CD8-positive, alpha-beta memory T cell (primary cell): ENCODE measurements around the gene AP1B1. TPM values are rescaled to one million over a fixed set of nuclear protein-coding genes. Genes with fewer than 3 reads are reported as not detected.

Experiments used
- CTCF ChIA-PET: fragments of 350-600 bp; sonication (Branson Sonifier 250); formaldehyde crosslinking; loops from one replicate; lab custom pipeline; 2021; ENCODE audit warnings: antibody characterized with exemption; lab: Charles Lee
- POLR2A ChIA-PET: fragments of 350-600 bp; sonication (Branson Sonifier 250); formaldehyde crosslinking; loops from one replicate; lab custom pipeline; 2021; ENCODE audit warnings: antibody characterized with exemption; lab: Charles Lee
- DNase-seq, 5 donors: peaks; one replicate each; pipeline versions ENCODE4 v3.0.0 to v3.0.0-alpha.2; 2020 to 2022; ENCODE audit warnings: mixed read lengths in 1 of 5
- H3K27ac ChIP-seq: one replicate; pipeline ENCODE4 v1.7.0; 2013; ENCODE audit warnings: low read depth, mild to moderate bottlenecking, low read length, moderate library complexity
- H3K27me3 ChIP-seq: 2 replicates; pipeline ENCODE4 v1.7.0; 2013; ENCODE audit warnings: low read length, mild to moderate bottlenecking; ENCODE audit not compliant: insufficient read depth, poor library complexity, severe bottlenecking
- H3K36me3 ChIP-seq: 2 replicates; pipeline ENCODE4 v1.7.0; 2013; ENCODE audit warnings: mild to moderate bottlenecking, low read length, moderate library complexity; ENCODE audit not compliant: insufficient read depth
- H3K4me1 ChIP-seq: 2 replicates; pipeline ENCODE4 v1.7.0; 2013; ENCODE audit warnings: mild to moderate bottlenecking, low read length, moderate library complexity; ENCODE audit not compliant: insufficient read depth
- H3K4me3 ChIP-seq: 2 replicates; pipeline ENCODE4 v1.7.0; 2013; ENCODE audit warnings: mild to moderate bottlenecking, low read length
- H3K9me3 ChIP-seq: 2 replicates; pipeline ENCODE4 v1.7.0; 2013; ENCODE audit warnings: mild to moderate bottlenecking, low read length
- H3K27ac Mint-ChIP-seq, 8 donors: one replicate each; pipeline ENCODE4 v1.8.0; 2020 to 2021; ENCODE audit warnings: mixed read lengths in 8 of 8, mild to moderate bottlenecking in 6 of 8, inconsistent platforms in 3 of 8, moderate library complexity in 3 of 8
- H3K27me3 Mint-ChIP-seq, 2 donors: one replicate each; pipeline ENCODE4 v1.8.0; 2020 to 2021; ENCODE audit warnings: mixed read lengths in 2 of 2, mild to moderate bottlenecking in 1 of 2, moderate library complexity in 1 of 2
- H3K36me3 Mint-ChIP-seq, 3 donors: one replicate each; pipeline ENCODE4 v1.8.0; 2020 to 2021; ENCODE audit warnings: mixed read lengths in 3 of 3, inconsistent platforms in 1 of 3, mild to moderate bottlenecking in 1 of 3
- H3K4me1 Mint-ChIP-seq, 3 donors: one replicate each; pipeline ENCODE4 v1.8.0; 2020 to 2021; ENCODE audit warnings: mixed read lengths in 3 of 3, inconsistent platforms in 1 of 3, mild to moderate bottlenecking in 1 of 3
- H3K4me3 Mint-ChIP-seq, 7 donors: one replicate each; pipeline ENCODE4 v1.8.0; 2020 to 2021; ENCODE audit warnings: mixed read lengths in 7 of 7, mild to moderate bottlenecking in 6 of 7, moderate library complexity in 4 of 7, inconsistent platforms in 2 of 7
- H3K9me3 Mint-ChIP-seq, 5 donors: one replicate each; pipeline ENCODE4 v1.8.0; 2020 to 2022; ENCODE audit warnings: mixed read lengths in 5 of 5, mild to moderate bottlenecking in 3 of 5, moderate library complexity in 2 of 5, inconsistent platforms in 1 of 5
- polyA plus RNA-seq: library from polyadenylated mRNA; unstranded; fragments of 300-500 nt; fragmentation: Illumina TruSeq; gene quantifications from one replicate; pipeline ENCODE4 v1.2.3, GENCODE V29; 2021
- total RNA-seq, 2 experiments: library from RNA; stranded (reverse); gene quantifications; one replicate each; pipeline ENCODE4 v1.2.3, GENCODE V29; 2021

The AP1B1 gene
- total and polyA plus RNA-seq, 3 experiments from 2014 or later: 22.9 to 75.1 (median 75.0) TPM

- Mint-ChIP-seq H3K27ac (peak overlapping the region in 1 of 8 donors; percentile 29), H3K4me1 (peaks cover 20 to 53% (median 22%) of the 10 kb centered on the region in 3 donors), H3K27me3 (peaks cover 24 to 44% of the 10 kb centered on the region in 2 donors), H3K36me3 (no peaks in the 10 kb centered on the region), H3K4me3 (peak overlapping the region in 1 of 7 donors; percentile 36), H3K9me3 (no peaks in the 10 kb centered on the region)
- Histone ChIP-seq H3K4me3 (no peak overlapping the region), H3K36me3 (no peaks in the 10 kb centered on the region), H3K27me3 (peaks cover 18% of the 10 kb centered on the region), H3K27ac (no peak overlapping the region), H3K4me1 (peaks cover 14% of the 10 kb centered on the region), H3K9me3 (no peaks in the 10 kb centered on the region)
- ChIA-PET CTCF (interaction anchor here (1.2 kb wide), 1 partner anchor 9 kb away, joined by 3 read pairs; no protein-coding TSS in a partner anchor), POLR2A (no interaction called here)
- DNase-seq: no peak
Measured at GRCh38 chr22:29312218-29313125, 75.9 kb downstream of the AP1B1 start.

- H3K4me1 Mint-ChIP-seq: peaks cover 21 to 55% (median 23%) of the 10 kb centered on the region in 3 donors
Measured at GRCh38 chr22:29311464-29312217, 76.7 kb downstream of the AP1B1 start.

DNA sequence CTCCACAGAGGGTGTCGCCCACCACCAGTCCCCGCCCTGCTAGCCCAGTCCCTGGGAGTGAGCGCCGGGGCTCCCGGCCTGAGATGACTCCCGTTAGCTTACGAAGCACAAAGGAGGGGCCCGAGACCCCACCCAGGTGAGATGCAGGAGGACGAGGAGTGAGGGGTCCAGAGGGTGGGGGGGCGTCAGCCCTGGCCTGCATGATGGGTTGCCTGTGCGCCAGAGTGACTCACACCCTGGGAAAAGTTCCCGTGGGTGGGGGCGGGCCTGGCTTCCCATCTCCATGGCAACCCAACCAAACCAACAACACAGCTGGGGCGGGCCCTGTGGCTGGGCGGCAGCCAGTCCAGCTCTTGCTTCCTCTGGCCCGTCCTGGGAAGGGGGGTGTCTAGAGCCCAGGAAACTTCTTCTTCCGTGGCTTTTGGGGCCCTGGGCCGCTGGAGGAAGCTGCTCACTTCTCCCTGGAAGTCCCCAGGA lies 77.5 kb downstream of the AP1B1 start:
- Histone ChIP-seq H3K4me3 (no peak overlapping the region), H3K36me3 (no peaks in the 10 kb centered on the region), H3K27me3 (peaks cover 20% of the 10 kb centered on the region), H3K4me1 (peaks cover 14% of the 10 kb centered on the region), H3K9me3 (no peaks in the 10 kb centered on the region), H3K27ac (no peak overlapping the region)
- H3K36me3 Mint-ChIP-seq: no peaks in the 10 kb centered on the region
- CTCF ChIA-PET: no interaction called here
- peak in 4 of 5 donors; percentile 15 to 67 (median 34) for DNase-seq
- no peak overlapping the region for H3K4me3 Mint-ChIP-seq
- peak overlapping the region in 1 of 8 donors; percentile 83 for H3K27ac Mint-ChIP-seq
- POLR2A ChIA-PET: no interaction called here
- peaks cover 22 to 43% of the 10 kb centered on the region in 2 donors for H3K27me3 Mint-ChIP-seq
- no peaks in the 10 kb centered on the region for H3K9me3 Mint-ChIP-seq
- H3K4me1 Mint-ChIP-seq: peaks cover 22 to 56% (median 23%) of the 10 kb centered on the region in 3 donors

More at GRCh38 chr22:29311464-29312217, 76.7 kb downstream of the AP1B1 start:
- no peaks in the 10 kb centered on the region for H3K9me3 ChIP-seq
- Mint-ChIP-seq H3K27ac (no peak overlapping the region), H3K27me3 (peaks cover 22 to 44% of the 10 kb centered on the region in 2 donors), H3K4me3 (no peak overlapping the region), H3K36me3 (no peaks in the 10 kb centered on the region), H3K9me3 (no peaks in the 10 kb centered on the region)
- peaks cover 18% of the 10 kb centered on the region for H3K27me3 ChIP-seq
- POLR2A ChIA-PET: no interaction called here
- DNase-seq: no peak
- H3K36me3 ChIP-seq: no peaks in the 10 kb centered on the region
- H3K27ac ChIP-seq: no peak overlapping the region
- no peak overlapping the region for H3K4me3 ChIP-seq
- CTCF ChIA-PET: no interaction called here
- peaks cover 14% of the 10 kb centered on the region for H3K4me1 ChIP-seq

GRCh38 chr22:29310065-29310862 lies 78.1 kb downstream of the AP1B1 start:
- H3K27ac Mint-ChIP-seq: peak overlapping the region in 1 of 8 donors; percentile 83
- H3K9me3 Mint-ChIP-seq: no peaks in the 10 kb centered on the region
- Histone ChIP-seq H3K27me3 (peaks cover 22% of the 10 kb centered on the region), H3K27ac (no peak overlapping the region), H3K9me3 (no peaks in the 10 kb centered on the region), H3K4me3 (no peak overlapping the region), H3K4me1 (peaks cover 14% of the 10 kb centered on the region), H3K36me3 (no peaks in the 10 kb centered on the region)
- peaks cover 23 to 56% (median 23%) of the 10 kb centered on the region in 3 donors for H3K4me1 Mint-ChIP-seq
- H3K36me3 Mint-ChIP-seq: no peaks in the 10 kb centered on the region
- ChIA-PET CTCF (no interaction called here), POLR2A (no interaction called here)
- peak overlapping the region in 1 of 7 donors; percentile 43 for H3K4me3 Mint-ChIP-seq
- no peak for DNase-seq
- peaks cover 23 to 47% of the 10 kb centered on the region in 2 donors for H3K27me3 Mint-ChIP-seq

DNA sequence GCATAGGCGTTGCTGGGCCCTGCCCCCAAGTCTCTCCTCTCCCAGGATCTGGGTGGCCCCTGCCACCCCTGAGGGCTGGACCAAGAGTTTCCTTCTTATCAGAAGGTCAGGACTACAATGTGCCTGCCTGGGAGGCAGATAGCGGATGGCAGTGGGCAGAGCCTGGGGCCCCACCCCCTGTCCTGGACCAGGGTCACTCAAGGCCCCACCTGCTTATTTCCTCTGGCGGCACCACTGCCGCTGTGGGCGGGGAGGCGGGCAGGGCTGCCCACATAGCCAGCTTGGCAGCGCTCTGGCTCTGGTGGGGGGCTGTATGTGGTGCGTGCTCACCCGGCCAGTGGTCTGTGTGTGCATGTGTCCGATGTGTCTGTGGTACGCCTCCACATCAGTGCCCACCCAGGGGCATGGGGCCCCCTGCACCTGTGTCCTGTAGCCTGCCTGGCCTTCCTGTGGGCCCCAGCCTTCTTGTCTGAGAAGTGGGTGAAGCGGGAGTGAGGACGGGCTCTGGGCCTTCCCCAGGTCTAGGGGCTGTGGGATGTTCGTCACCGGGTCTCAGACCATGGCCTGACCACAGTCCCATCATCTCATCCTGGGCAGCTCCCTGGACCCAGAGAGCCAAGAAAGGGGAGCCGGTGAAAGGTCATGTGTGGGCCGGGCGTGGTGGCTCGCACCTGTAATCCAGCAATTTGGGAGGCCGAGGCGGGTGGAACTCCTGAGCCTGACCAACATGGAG lies 78.9 kb downstream of the AP1B1 start:
- Mint-ChIP-seq H3K36me3 (no peaks in the 10 kb centered on the region), H3K27me3 (peaks cover 21 to 46% of the 10 kb centered on the region in 2 donors), H3K4me1 (peaks cover 20 to 53% (median 21%) of the 10 kb centered on the region in 3 donors), H3K9me3 (no peaks in the 10 kb centered on the region), H3K27ac (peak overlapping the region in 1 of 8 donors; percentile 13), H3K4me3 (peak overlapping the region in 2 of 7 donors; percentile 77 to 85)
- Histone ChIP-seq H3K9me3 (no peaks in the 10 kb centered on the region), H3K4me1 (peaks cover 11% of the 10 kb centered on the region), H3K27ac (no peak overlapping the region), H3K4me3 (no peak overlapping the region), H3K36me3 (no peaks in the 10 kb centered on the region), H3K27me3 (peaks cover 20% of the 10 kb centered on the region)
- no peak for DNase-seq
- ChIA-PET POLR2A (no interaction called here), CTCF (no interaction called here)

DNA sequence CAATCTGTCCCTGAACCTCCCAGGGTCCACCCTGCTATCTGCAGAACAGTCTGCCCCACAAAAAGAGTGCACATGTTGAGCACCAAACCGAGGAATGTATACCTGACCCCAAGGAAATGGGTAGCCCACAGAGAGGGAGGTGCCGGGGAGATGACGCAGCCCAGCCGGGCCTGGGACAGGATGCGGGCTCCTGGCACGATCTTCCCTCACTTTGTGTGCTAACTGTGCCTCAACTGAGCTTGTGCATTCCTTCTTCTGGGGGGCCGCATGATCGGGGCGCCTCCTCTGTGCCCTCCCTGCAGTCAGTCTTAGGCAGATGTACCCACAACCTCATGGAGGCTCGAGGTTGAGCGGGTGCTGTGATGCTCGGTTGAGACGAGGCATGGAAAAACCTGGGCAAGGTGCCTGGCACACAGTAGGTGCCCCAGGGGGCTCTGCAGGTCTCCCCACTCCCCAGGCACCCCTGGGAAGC lies 79.5 kb downstream of the AP1B1 start:
- H3K36me3 Mint-ChIP-seq: no peaks in the 10 kb centered on the region
- ChIA-PET POLR2A (no interaction called here), CTCF (no interaction called here)
- Histone ChIP-seq H3K4me3 (no peak overlapping the region), H3K36me3 (no peaks in the 10 kb centered on the region), H3K9me3 (no peaks in the 10 kb centered on the region), H3K27me3 (peaks cover 17% of the 10 kb centered on the region), H3K4me1 (peaks cover 5% of the 10 kb centered on the region), H3K27ac (no peak overlapping the region)
- H3K4me1 Mint-ChIP-seq: peaks cover 13 to 47% (median 14%) of the 10 kb centered on the region in 3 donors
- peak in 2 of 5 donors; percentile 18 to 45 for DNase-seq
- peaks cover 17 to 40% of the 10 kb centered on the region in 2 donors for H3K27me3 Mint-ChIP-seq
- peak overlapping the region in 2 of 8 donors; percentile 13 to 17 for H3K27ac Mint-ChIP-seq
- H3K4me3 Mint-ChIP-seq: peak overlapping the region; percentile 15 to 85 (median 34)
- H3K9me3 Mint-ChIP-seq: no peaks in the 10 kb centered on the region
